ENCODE measurements around the gene CEMIP. TPM values are rescaled to one million over a fixed set of nuclear protein-coding genes. Genes with fewer than 3 reads are reported as not detected.

CEMIP gene
- total and polyA plus RNA-seq, 2 of the 8 experiments (the other 6 are each of a cell fraction or from before 2014, with no cell fraction given): 0.11 to 0.60 TPM

- H4K5ac ChIP-seq (ENCODE audit: insufficient read length, low read depth, low read length): no peak overlapping the region
- POLR2A ChIA-PET (ENCODE audit: partially characterized antibody): interaction anchor here (1.1 to 1.2 kb wide), 2 partner anchors 37 to 70 kb away, joined by 3 to 4 read pairs; no protein-coding TSS in a partner anchor
- no peaks in the 10 kb centered on the region; the same call in 1 of the 2 replicates for H3K79me1 ChIP-seq (ENCODE audit: low read depth, low read length)
- H4K8ac ChIP-seq (ENCODE audit: extremely low read depth, insufficient read depth, low read length): no peak overlapping the region
- no peak overlapping the region for H3K14ac ChIP-seq (ENCODE audit: insufficient read length)
- no peak overlapping the region for H2BK12ac ChIP-seq (ENCODE audit: low read depth, low read length)
- no peaks in the 10 kb centered on the region for H3K23me2 ChIP-seq (ENCODE audit: low read depth, low read length)
- no peak overlapping the region for H3K27ac ChIP-seq (ENCODE audit: low read depth, low read length)
- no peak overlapping the region for H2AFZ ChIP-seq (ENCODE audit: low read length)
- H2BK20ac ChIP-seq (ENCODE audit: low read length): no peak overlapping the region
- H4K91ac ChIP-seq (replicated peaks; ENCODE audit: insufficient read length, low read length): no peak overlapping the region
- no peak overlapping the region for H2AK5ac ChIP-seq (ENCODE audit: low read depth, low read length)
- DNase-seq (ENCODE audit: low read depth in 1 of 2, low spot score in 2 of 2) (no peak), FAIRE-seq (no peak)
- H3K4ac ChIP-seq (replicated peaks; ENCODE audit: insufficient read length, low read depth, low read length): no peak overlapping the region
- H3K27me3 ChIP-seq (replicated peaks in 1 of 4; ENCODE audit: control insufficient read depth in 3 of 4, extremely low read depth in 1 of 4, insufficient read depth in 3 of 4, low read length in 3 of 4): no peaks in the 10 kb centered on the region
- peaks cover 0 to 9% (median 6%) of the 10 kb centered on the region in 4 experiments; a peak in 4 of 7 replicates for H3K4me1 ChIP-seq (replicated peaks in 1 of 4; ENCODE audit: control insufficient read depth in 3 of 4, insufficient read depth in 4 of 4, low read length in 3 of 4)
- no peak overlapping the region for H2BK5ac ChIP-seq (ENCODE audit: low read depth, low read length)
- H3K9me3 ChIP-seq (ENCODE audit: insufficient read depth in 2 of 2, low read depth in 1 of 2, low read length in 1 of 2): no peaks in the 10 kb centered on the region
- no peaks in the 10 kb centered on the region for H3K79me2 ChIP-seq (ENCODE audit: control insufficient read depth in 1 of 2, insufficient read depth in 2 of 2, low read length in 2 of 2)
- H3K4me2 ChIP-seq (ENCODE audit: insufficient read depth in 1 of 2, low read depth in 2 of 2, low read length in 2 of 2): no peak overlapping the region; a peak in 1 of 4 replicates
- H2BK120ac ChIP-seq (replicated peaks; ENCODE audit: low read depth, low read length): no peak overlapping the region
- peaks cover 0 to 2% of the 10 kb centered on the region in 2 experiments for H4K20me1 ChIP-seq (replicated peaks in 1 of 2; ENCODE audit: control insufficient read depth in 1 of 2, insufficient read depth in 2 of 2, low read length in 2 of 2)
- no peak overlapping the region for H3K9ac ChIP-seq (replicated peaks in 1 of 4; ENCODE audit: extremely low read depth in 1 of 4, low read depth in 3 of 4, low read length in 3 of 4)
- H3K18ac ChIP-seq (ENCODE audit: extremely low read depth, low read length): no peak overlapping the region
- H3K36me3 ChIP-seq (ENCODE audit: control insufficient read depth in 2 of 4, insufficient read depth in 4 of 4, low read length in 3 of 4): peaks cover 0 to 2% (median 0%) of the 10 kb centered on the region in 4 experiments; a peak in 1 of 8 replicates
- H3K23ac ChIP-seq (ENCODE audit: insufficient read length): no peak overlapping the region
- CTCF ChIA-PET (ENCODE audit: partially characterized antibody): interaction anchor here (1.2 kb wide), 2 partner anchors 31 to 41 kb away, joined by 3 to 4 read pairs; no protein-coding TSS in a partner anchor
- WGBS, 2 experiments (ENCODE audit: extremely low coverage in 1 of 2, insufficient coverage in 1 of 2, insufficient read length in 1 of 2, insufficient replicate concordance in 2 of 2, low coverage in 1 of 2, low lambda C conversion rate in 2 of 2, missing lambda C conversion rate in 1 of 2): 24% methylated on average over 1 of the region's 1 CpG; no CpG with 5 or more reads in 1 of the 2 experiments
- H3K56ac ChIP-seq (replicated peaks; ENCODE audit: insufficient read length, low read depth, low read length): no peak overlapping the region
- H2BK15ac ChIP-seq (ENCODE audit: low read length): no peak overlapping the region
- H3K4me3 ChIP-seq (ENCODE audit: extremely low read depth in 1 of 4, insufficient read depth in 2 of 4, low read depth in 3 of 4, low read length in 4 of 4): no peak overlapping the region
- TF ChIP-seq BACH1 (IDR thresholded peaks at IDR 0.05; ENCODE audit: low read length) (no peak), CHD2 (IDR thresholded peaks at IDR 0.05; ENCODE audit: low read length) (no peak), KDM1A (IDR thresholded peaks at IDR 0.05; ENCODE audit: borderline replicate concordance, low read length) (no peak), CHD1 (IDR thresholded peaks at IDR 0.05; ENCODE audit: low read depth, low read length) (no peak), TCF12 (IDR thresholded peaks at IDR 0.05; ENCODE audit: low read depth, low read length) (no peak), SP2 (IDR thresholded peaks at IDR 0.05; ENCODE audit: low read length) (no peak), MAX (IDR thresholded peaks at IDR 0.05) (no peak), POLR2AphosphoS5 (IDR thresholded peaks at IDR 0.05; ENCODE audit: low read depth, low read length) (no peak), HDAC6 (IDR thresholded peaks at IDR 0.05; ENCODE audit: low read depth, low read length) (no peak)
Observed at GRCh38 chr15:80744826-80745225, 34.3 kb upstream of the CEMIP start.
